Measurements from ENCODE around the gene OR51B4. TPM values are rescaled to one million over a fixed set of nuclear protein-coding genes. Genes with fewer than 3 reads are reported as not detected.

Gene OR51B4
- total and polyA plus RNA-seq, 2 of the 13 experiments (the other 11 are each of a cell fraction or from before 2014, with no cell fraction given): 0.11 to 0.33 TPM

- Histone ChIP-seq H4K20me1 (ENCODE audit: insufficient read depth, low read length) (no peaks in the 10 kb centered on the region), H3K36me3 (replicated peaks in 1 of 2; ENCODE audit: control insufficient read depth in 1 of 2, insufficient read depth in 2 of 2, low read length in 2 of 2) (no peaks in the 10 kb centered on the region), H3K9me3 (ENCODE audit: low read length) (no peaks in the 10 kb centered on the region), H2AFZ (ENCODE audit: low read length) (no peak overlapping the region), H3K9ac (ENCODE audit: insufficient read depth, low read depth, low read length) (no peak overlapping the region), H3K27me3 (ENCODE audit: control insufficient read depth in 1 of 2, insufficient read depth in 2 of 2, low read length in 2 of 2) (no peaks in the 10 kb centered on the region), H3K4me1 (ENCODE audit: insufficient read depth, low read length) (no peaks in the 10 kb centered on the region), H3K27ac (ENCODE audit: extremely low read length, insufficient read depth, low read length) (no peak overlapping the region), H3K79me2 (ENCODE audit: insufficient read depth, low read length) (no peaks in the 10 kb centered on the region), H3K4me2 (ENCODE audit: low read depth, low read length) (no peak overlapping the region), H3K4me3 (replicated peaks in 1 of 3; ENCODE audit: insufficient read depth in 1 of 3, low read depth in 2 of 3, low read length in 3 of 3) (no peak overlapping the region)
- CTCF ChIA-PET (ENCODE audit: low intra/inter-chr PET ratio, low total read pairs): no interaction called here
- intact Hi-C loops (cut with micrococcal nuclease; ENCODE audit: unreplicated experiment) (no loop called here), in situ Hi-C loops (cut with HindIII; ENCODE audit: extremely low pct_ligation_motif_present, low pct_unique_long_range_greater_than_20kb) (no loop called here)
- FAIRE-seq: no peak
- TF ChIP-seq, protein P1, sequence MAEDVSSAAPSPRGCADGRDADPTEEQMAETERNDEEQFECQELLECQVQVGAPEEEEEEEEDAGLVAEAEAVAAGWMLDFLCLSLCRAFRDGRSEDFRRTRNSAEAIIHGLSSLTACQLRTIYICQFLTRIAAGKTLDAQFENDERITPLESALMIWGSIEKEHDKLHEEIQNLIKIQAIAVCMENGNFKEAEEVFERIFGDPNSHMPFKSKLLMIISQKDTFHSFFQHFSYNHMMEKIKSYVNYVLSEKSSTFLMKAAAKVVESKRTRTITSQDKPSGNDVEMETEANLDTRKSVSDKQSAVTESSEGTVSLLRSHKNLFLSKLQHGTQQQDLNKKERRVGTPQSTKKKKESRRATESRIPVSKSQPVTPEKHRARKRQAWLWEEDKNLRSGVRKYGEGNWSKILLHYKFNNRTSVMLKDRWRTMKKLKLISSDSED (CRISPR knock-in tag; IDR thresholded peaks at IDR 0.05): no peak
- no peak for TF ChIP-seq GATAD2A (CRISPR knock-in tag; IDR thresholded peaks at IDR 0.05)
- no peak for TF ChIP-seq ZFY (CRISPR knock-in tag; IDR thresholded peaks at IDR 0.05)
- TF ChIP-seq ZNF160 (CRISPR knock-in tag; IDR thresholded peaks at IDR 0.05): no peak
- no peak for TF ChIP-seq ZC3H13 (CRISPR knock-in tag; IDR thresholded peaks at IDR 0.05)
- no peak for TF ChIP-seq ZNF337 (CRISPR knock-in tag; IDR thresholded peaks at IDR 0.05; ENCODE audit: borderline replicate concordance, low read depth)
- TF ChIP-seq MTF1 (CRISPR knock-in tag; IDR thresholded peaks at IDR 0.05): no peak
- TF ChIP-seq KAT8 (CRISPR knock-in tag; IDR thresholded peaks at IDR 0.05): no peak
- no peak for TF ChIP-seq CC2D1A (CRISPR knock-in tag; IDR thresholded peaks at IDR 0.05)
- no peak for TF ChIP-seq RELA (CRISPR knock-in tag; IDR thresholded peaks at IDR 0.05)
- TF ChIP-seq ATF1 (CRISPR knock-in tag; IDR thresholded peaks at IDR 0.05): no peak
- no peak for TF ChIP-seq ZNF639 (CRISPR knock-in tag; conservative IDR thresholded peaks at IDR 0.05)
- TF ChIP-seq ZBTB25 (CRISPR knock-in tag; IDR thresholded peaks at IDR 0.05): no peak
- TF ChIP-seq GMEB2 (CRISPR knock-in tag; IDR thresholded peaks at IDR 0.05; ENCODE audit: low read depth): no peak
- no peak for TF ChIP-seq SYNCRIP (IDR thresholded peaks at IDR 0.05; ENCODE audit: insufficient read depth, low read depth, low read length)
- TF ChIP-seq, protein P2, sequence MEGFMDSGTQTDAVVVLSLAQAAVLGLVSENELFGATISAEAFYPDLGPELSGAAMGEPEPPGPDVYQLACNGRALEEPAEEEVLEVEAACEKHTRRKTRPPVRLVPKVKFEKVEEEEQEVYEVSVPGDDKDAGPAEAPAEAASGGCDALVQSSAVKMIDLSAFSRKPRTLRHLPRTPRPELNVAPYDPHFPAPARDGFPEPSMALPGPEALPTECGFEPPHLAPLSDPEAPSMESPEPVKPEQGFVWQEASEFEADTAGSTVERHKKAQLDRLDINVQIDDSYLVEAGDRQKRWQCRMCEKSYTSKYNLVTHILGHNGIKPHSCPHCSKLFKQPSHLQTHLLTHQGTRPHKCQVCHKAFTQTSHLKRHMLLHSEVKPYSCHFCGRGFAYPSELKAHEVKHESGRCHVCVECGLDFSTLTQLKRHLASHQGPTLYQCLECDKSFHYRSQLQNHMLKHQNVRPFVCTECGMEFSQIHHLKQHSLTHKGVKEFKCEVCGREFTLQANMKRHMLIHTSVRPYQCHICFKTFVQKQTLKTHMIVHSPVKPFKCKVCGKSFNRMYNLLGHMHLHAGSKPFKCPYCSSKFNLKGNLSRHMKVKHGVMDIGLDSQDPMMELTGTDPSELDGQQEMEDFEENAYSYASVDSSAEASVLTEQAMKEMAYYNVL (CRISPR knock-in tag; IDR thresholded peaks at IDR 0.05; ENCODE audit: borderline replicate concordance): no peak
- TF ChIP-seq ELF1 (CRISPR knock-in tag; IDR thresholded peaks at IDR 0.05): no peak
- DNase-seq (ENCODE audit: low spot score): no peak
- 0% methylated on average over 1 of the region's 1 CpG for WGBS (ENCODE audit: low lambda C conversion rate)
- POLR2A ChIA-PET: no interaction called here
- BruUV-seq (replicated peaks): no TSS peak
- ATAC-seq: no peak
Observed at GRCh38 chr11:5283882-5284281, 17.9 kb downstream of the OR51B4 start.

Data from HepG2 (cell line).